GM19240 (cell line): ENCODE results near the gene ADRB1.

ENCODE experiments used
- DNase-seq: peaks from one replicate; pipeline ENCODE4 v3.0.0; 2011; ENCODE audit warnings: low spot score; ENCODE audit not compliant: insufficient read length

Gene ADRB1

GRCh38 chr10:114053946-114054345 lies 10.3 kb downstream of the ADRB1 start:
- DNase-seq: no peak

- no peak for DNase-seq
These were observed 14.2 kb downstream of the ADRB1 start for GRCh38 chr10:114057855-114058254.

- no peak for DNase-seq
These were observed 14.6 kb downstream of the ADRB1 start for GRCh38 chr10:114058297-114058696.

GRCh38 chr10:114059561-114059960 lies 15.9 kb downstream of the ADRB1 start:
- DNase-seq: no peak

- DNase-seq: no peak
These were observed 16.8 kb downstream of the ADRB1 start for GRCh38 chr10:114060456-114060855.

GRCh38 chr10:114061148-114061547 lies 17.5 kb downstream of the ADRB1 start:
- DNase-seq: no peak

- DNase-seq: no peak
These were observed 18.1 kb downstream of the ADRB1 start for GRCh38 chr10:114061789-114062188.

GRCh38 chr10:114064151-114065048 lies 20.7 kb downstream of the ADRB1 start:
- no peak for DNase-seq

GRCh38 chr10:114065049-114065435 lies 21.4 kb downstream of the ADRB1 start:
- no peak for DNase-seq

GRCh38 chr10:114068054-114068707 lies 24.5 kb downstream of the ADRB1 start:
- DNase-seq: no peak

- no peak for DNase-seq
These were observed 27.0 kb downstream of the ADRB1 start for GRCh38 chr10:114070710-114071109.

- no peak for DNase-seq
These were observed 27.5 kb downstream of the ADRB1 start for GRCh38 chr10:114071178-114071577.

GRCh38 chr10:114073395-114074186 lies 29.9 kb downstream of the ADRB1 start:
- DNase-seq: no peak

- no peak for DNase-seq
These were observed 31.4 kb downstream of the ADRB1 start for GRCh38 chr10:114075093-114075492.

GRCh38 chr10:114077347-114077746 lies 33.7 kb downstream of the ADRB1 start:
- DNase-seq: no peak

- DNase-seq: no peak
These were observed 34.2 kb downstream of the ADRB1 start for GRCh38 chr10:114077815-114078219.

GRCh38 chr10:114078346-114078745 lies 34.7 kb downstream of the ADRB1 start:
- DNase-seq: no peak

GRCh38 chr10:114079421-114079820 lies 35.8 kb downstream of the ADRB1 start:
- no peak for DNase-seq

GRCh38 chr10:114081911-114082583 lies 38.4 kb downstream of the ADRB1 start:
- no peak for DNase-seq

- DNase-seq: no peak
These were observed 39.4 kb downstream of the ADRB1 start for GRCh38 chr10:114083040-114083439.

GRCh38 chr10:114084215-114084614 lies 40.5 kb downstream of the ADRB1 start:
- no peak for DNase-seq
